Diencephalon (tissue), 1 donor: Measurements from ENCODE around the gene GABBR1. TPM values are rescaled to one million over a fixed set of nuclear protein-coding genes. Genes with fewer than 3 reads are reported as not detected.

Source experiments
- small RNA-seq: library from RNA; depleted of rRNA; stranded (forward); fragments of <200 nt; gene quantifications from one replicate; pipeline ENCODE3, GENCODE V24; 2014
- total RNA-seq: library from RNA; depleted of rRNA; stranded (reverse); fragments of >200 nt; gene quantifications from one replicate; pipeline ENCODE4 v1.2.3, GENCODE V29; 2014

The GABBR1 gene
- total RNA-seq = 175 TPM

GRCh38 chr6:29632789-29633533 lies at the start of gene GABBR1:
Gene GABBR1 (minus strand): TSS chr6:29633183. CDS start chr6:29632385, 798 bp downstream.

GRCh38 chr6:29680904-29681303 lies 47.9 kb upstream of the GABBR1 start, which contains the start of gene ZFP57:
Gene ZFP57 (minus strand): TSS chr6:29681152. CDS start chr6:29677003, 4,149 bp downstream.

GRCh38 chr6:29656798-29657197 lies 23.8 kb upstream of the GABBR1 start, which contains the start of gene MOG:
Gene MOG (plus strand): TSS chr6:29657092. CDS start chr6:29657210, 118 bp downstream.

GRCh38 chr6:29584821-29585220 lies 48.2 kb downstream of the GABBR1 start, which contains the start of gene OR2H2:
Gene OR2H2 (plus strand): TSS chr6:29585121. CDS start chr6:29587945, 2,824 bp downstream.

GRCh38 chr6:29559524-29560287 lies 73.3 kb downstream of the GABBR1 start, which contains the start of gene UBD:
Gene UBD (minus strand): TSS chr6:29559732. CDS start chr6:29559701, 31 bp downstream.

Small RNA genes within 50 kb of the gene (small RNA-seq; reads per million reads assigned to genes)
- gene SNORD32B (0.54 reads per million, percentile 57 among the genes with 10 or more reads in this experiment), gene SUMO2P1 (not detected), gene TMEM183AP1 (not detected)

Other genes with a start within 250 kb of the GABBR1 start
- 0.23 TPM for gene OR12D2, start 237.6 kb downstream of the GABBR1 start, total RNA-seq
- not detected for gene OR12D1, start 218.3 kb downstream of the GABBR1 start, total RNA-seq
- not detected for gene OR10C1, start 193.9 kb downstream of the GABBR1 start, total RNA-seq
- not detected for gene OR11A1, start 176.1 kb downstream of the GABBR1 start, total RNA-seq
- gene OR2H1, start 176.0 kb downstream of the GABBR1 start, total RNA-seq = not detected
- gene MAS1L, start 145.2 kb downstream of the GABBR1 start, total RNA-seq = not detected
- not detected for gene UBD, start 73.5 kb downstream of the GABBR1 start, total RNA-seq
- gene OR2H2, start 48.1 kb downstream of the GABBR1 start, total RNA-seq = not detected
- 1.4 TPM for gene MOG, start 23.9 kb upstream of the GABBR1 start, total RNA-seq
- 0.23 TPM for gene ZFP57, start 48.0 kb upstream of the GABBR1 start, total RNA-seq
- gene HLA-F, start 90.3 kb upstream of the GABBR1 start, total RNA-seq = 0.92 TPM
- not detected for gene HLA-G, start 194.6 kb upstream of the GABBR1 start, total RNA-seq